HL-60/S4 (cell line): ENCODE measurements around the gene DGKG.

Experiments used
- in situ Hi-C: fragments of 300-500 bp; cut with MboI; formaldehyde crosslinking; loops from 2 replicates; pipeline ENCODE4 v1.14.3; 2022; ENCODE audit warnings: low sequenced_read_pairs

The DGKG gene

DNA sequence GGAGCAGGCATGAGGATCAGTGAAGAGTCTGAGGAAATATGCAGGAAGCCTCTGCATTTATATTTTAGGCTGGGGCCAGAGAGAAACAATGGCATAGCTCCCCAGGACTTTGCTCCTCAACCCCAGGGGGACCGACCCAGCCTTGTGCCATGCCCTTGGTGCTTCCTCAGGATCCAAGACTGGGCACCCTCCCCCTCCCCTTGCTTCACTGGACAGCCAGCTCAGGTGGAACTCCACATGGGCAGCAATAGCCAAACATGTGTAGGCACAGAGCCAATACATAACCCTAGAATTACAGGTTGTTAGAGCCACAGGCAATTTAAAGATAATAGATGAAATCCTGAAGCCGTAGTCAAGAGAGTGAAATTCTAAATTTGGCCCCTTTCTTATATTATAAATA lies 180.1 kb downstream of the DGKG start:
- in situ Hi-C loops, result no loop called here

DNA sequence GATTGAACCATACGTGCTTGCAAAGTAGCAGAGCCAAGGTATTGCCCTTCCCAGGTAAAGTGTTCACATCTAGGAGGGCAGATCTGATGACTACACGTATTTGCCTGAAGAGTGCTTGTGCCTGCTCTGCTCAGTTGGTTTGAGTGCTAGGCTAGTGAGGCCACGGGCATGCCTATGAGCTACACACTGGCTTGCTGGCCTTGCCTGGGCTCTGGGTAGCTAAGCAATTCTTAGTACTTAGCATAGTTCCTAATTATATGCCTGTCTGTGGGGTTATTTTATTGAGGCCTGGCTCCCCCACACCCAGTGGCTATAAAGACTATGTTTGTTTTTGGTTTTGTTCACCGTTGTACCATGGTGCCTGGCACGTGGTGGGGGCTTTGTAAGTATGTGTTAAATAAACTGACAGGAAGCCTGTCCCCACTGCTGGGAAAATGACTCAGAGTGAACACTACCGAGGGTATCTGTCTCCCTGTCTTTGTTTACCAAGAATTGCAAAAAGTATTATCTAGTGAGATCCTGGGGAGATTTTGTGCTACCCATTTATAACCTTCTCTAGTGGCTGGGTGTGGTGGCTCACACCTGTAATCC lies 181.0 kb downstream of the DGKG start:
- in situ Hi-C loops, result no loop called here

GRCh38 chr3:186180151-186180550 lies 181.9 kb downstream of the DGKG start:
- in situ Hi-C loops, result no loop called here

GRCh38 chr3:186178412-186178811 lies 183.6 kb downstream of the DGKG start:
- in situ Hi-C loops, result no loop called here

- in situ Hi-C loops, result no loop called here
These were observed 185.6 kb downstream of the DGKG start for GRCh38 chr3:186176373-186176990.

- in situ Hi-C loops, result no loop called here
These were observed 188.7 kb downstream of the DGKG start for GRCh38 chr3:186173224-186173815.

GRCh38 chr3:186172353-186172752 lies 189.7 kb downstream of the DGKG start:
- in situ Hi-C loops, result no loop called here

- in situ Hi-C loops, result no loop called here
These were observed 190.5 kb downstream of the DGKG start for GRCh38 chr3:186171521-186171920.

DNA sequence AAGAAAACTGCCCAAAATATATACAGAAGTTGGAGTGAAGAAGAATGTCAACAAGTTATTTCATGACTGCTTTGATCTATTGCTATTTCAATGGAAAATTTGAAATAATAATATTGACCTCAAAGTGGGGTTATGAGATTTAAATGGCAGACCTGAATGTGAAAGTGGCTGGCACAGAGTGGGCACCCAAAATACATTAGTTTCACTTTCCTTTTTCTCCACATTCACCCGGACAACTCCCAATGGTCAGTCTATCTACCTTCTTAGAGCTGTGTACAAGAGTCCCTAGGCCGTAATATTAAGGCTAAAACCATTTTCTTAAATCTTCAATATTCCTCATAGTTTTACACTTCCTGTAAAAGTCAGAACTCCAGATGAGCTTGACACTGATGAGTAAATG lies 191.5 kb downstream of the DGKG start:
- in situ Hi-C loops, result no loop called here

GRCh38 chr3:186169379-186169778 lies 192.7 kb downstream of the DGKG start:
- in situ Hi-C loops, result no loop called here

DNA sequence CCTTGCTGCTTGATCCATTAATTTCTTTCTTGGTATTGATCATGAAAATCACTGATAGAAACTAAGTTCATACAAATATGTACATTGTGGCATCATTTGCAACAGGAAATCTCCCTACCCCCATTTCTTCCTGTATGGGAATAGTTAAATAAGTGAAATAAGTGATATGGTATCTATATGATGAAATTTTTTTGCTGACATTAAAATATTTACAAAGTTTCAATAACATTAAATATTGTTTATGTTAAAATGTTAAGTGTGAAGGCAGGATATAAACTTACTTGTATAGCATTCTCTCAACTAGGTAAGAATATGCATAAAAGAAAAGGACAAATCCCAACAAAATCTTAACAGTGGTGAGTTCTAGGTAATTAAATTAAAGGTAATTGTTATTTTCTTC lies 193.1 kb downstream of the DGKG start:
- in situ Hi-C loops, result no loop called here

DNA sequence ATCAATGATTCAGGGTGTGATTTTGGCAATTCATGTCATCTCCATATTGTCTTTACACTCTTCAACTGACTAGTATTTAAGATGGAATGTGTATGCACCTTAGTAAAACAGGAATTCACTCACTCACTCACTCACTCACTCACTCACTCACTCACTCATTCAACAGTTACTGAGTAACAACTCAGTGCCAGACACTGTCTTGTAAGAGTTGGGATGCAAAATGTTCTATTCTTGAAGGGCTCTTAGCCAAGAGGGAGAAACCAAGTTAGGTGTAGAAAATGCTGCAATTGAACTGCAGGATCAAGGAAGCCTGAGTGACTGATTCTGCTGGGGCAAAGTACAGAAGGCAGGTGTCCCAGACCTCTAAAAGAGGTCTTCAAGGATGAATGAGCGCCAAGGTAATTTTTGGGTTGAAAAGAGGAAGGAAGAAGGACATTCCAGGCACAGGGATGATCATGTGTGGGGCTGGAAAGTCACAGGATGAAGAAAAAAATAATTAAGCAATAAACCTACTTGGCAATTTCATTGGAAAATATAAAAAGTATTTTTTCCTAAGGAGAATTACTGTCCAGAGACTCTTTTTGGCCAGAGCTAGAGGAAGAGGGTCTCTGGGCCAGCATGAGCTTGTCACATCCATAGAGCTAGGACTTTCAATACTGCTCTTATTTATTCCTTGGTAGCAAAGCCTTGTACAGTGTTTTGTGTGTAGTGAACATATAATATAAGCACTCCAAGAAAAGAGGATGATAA lies 194.2 kb downstream of the DGKG start:
- in situ Hi-C loops, result no loop called here

- in situ Hi-C loops, result no loop called here
These were observed 195.3 kb downstream of the DGKG start for GRCh38 chr3:186166491-186167288.

DNA sequence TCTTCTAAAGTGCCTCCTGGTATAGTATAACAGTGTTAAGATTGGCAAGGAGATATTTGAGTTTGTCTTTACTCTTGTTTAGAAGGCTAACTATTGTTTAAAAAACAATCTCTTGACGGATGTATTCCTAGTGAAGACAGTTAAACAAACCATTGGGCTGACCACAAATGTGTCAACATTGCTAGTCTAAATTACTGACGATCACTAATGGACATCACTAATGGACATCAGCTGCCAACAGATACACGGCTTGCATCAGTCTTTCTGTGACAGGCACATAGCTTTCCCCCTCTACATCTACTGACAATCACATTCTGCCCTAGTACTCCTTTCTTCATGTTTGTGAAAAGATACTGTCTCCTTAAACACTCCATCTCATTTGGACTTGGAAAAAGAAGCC lies 196.0 kb downstream of the DGKG start:
- in situ Hi-C loops, result no loop called here

- in situ Hi-C loops, result no loop called here
These were observed 196.7 kb downstream of the DGKG start for GRCh38 chr3:186165331-186165730.

DNA sequence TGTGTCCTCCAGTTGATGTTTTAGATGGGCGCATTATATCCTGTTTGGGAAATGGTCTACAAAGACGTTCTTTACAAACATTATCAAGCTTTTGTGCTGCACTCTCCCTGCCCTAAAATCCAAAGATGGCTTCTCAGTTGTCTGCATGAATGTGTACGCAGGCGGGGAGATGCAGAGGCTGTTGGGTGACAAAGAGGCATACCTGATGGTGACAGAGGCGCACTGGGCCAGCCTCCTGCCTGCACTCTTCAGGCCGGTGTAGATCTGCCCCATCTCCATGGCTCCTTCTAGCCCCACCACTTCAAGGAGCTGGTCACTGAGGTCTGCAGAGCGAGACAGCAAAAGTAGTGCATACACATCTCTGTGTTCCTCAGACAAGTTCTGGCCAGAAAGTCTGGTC lies 197.3 kb downstream of the DGKG start:
- in situ Hi-C loops, result no loop called here

DNA sequence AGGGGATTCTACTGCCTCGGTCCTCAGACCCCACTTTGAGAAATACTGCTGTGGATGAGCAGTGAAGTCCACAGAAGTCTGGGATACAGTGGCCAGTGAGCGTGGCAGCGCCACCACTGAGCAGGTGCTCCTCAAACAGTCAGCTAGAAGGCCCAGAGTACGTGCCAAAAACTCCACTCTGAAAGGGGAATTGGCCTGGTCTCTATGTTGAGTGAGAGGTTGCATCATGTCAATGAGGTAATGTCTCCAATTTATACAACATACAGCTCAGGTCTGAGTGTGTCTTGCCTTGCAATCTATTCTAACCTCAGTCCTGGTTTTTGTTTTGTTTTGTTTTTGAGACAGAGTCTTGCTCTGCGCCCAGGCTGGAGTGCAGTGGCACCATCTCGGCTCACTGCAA lies 199.8 kb downstream of the DGKG start:
- in situ Hi-C loops, result no loop called here

DNA sequence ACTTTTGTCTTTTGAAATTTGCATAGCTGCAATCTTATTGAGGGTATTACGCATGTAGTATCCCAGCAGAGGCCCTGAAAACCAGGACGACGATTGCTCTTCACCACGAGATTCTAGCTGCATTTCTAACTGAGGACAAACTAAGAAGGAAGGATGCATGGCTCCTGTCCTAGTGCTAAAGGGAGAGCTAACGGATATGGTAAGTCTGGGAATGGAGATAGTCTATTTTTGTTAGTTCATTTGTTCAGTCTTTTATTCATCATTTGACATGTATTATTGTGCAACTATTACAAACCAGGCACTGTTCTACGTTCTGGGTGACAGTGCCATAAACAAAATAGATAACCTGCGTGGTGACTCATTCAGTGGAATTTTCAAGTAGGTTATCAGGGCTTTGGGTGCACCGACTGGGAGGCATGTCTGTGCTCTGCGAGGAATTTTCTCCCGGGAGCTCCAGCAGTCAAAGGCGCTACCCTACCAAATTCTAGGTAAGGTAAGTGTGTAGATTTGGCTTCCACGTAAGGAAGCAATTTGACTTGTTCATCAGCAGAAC lies 201.3 kb downstream of the DGKG start:
- in situ Hi-C loops, result no loop called here

DNA sequence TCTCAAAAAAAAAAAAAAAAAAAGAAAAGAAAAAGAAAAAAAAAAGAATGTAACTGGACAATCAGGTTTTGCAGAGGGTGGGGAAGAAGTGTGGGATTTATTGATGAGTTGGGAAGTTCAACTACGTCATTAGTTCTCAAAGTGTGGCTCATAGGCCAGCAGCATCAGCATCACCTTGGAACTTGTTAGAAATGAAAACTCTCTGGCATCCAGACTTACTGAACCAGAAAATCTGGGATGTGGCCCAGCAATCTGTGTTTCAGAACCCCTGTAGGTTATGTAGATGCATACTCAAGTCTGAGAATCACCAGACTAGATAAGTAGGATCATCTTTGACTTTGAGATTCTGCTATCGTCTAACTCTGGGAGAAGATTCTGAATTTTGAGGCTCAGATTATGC lies 207.4 kb downstream of the DGKG start:
- in situ Hi-C loops, result no loop called here

DNA sequence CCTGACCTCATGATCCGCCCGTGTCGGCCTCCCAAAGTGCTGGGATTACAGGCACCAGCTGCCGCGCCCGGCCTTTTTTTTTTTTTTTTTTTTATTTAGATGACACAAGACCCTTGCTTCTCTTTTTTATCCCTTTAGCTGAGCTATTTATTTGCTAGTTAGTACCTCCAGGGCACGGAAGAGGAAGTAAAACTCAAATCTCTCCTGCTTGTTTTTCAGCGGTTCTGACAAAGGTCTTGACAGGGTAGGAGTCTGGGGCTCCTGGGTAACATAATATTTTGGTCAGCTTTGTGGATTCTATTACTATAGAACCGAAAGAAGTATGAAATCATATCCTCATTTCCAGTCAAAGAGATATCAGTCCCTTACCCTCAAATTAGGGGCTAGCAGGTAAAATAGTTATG lies 209.1 kb downstream of the DGKG start:
- in situ Hi-C loops, result no loop called here

DNA sequence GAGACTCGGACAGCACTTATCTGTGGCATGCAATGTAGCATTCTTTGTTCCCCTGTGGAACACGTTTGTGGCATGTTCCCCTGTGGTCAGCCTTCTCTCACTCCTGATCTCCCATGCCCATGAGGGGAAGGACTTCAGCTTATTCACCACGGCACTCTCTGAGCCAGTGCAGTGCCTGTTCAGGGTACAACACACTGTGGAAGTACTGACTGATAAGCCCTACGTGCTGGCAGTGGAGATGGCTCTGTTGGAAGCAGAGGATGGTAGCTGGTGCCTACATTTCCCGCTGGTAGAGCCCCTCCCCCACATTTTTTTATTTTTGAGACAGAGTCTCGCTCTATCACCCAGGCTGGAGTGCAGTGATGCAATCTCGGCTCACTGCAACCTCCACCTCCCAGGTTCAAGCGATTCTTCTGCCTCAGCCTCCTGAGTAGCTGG lies 209.7 kb downstream of the DGKG start:
- in situ Hi-C loops, result no loop called here
